Measurements from ENCODE around the gene GPN1.
A peak's percentile ranks its signal among the peaks of the same experiment; 100 is the strongest.

The GPN1 gene

GRCh38 chr2:27628767-27629709 is at the start of gene GPN1, which contains the start of gene CCDC121:
Gene GPN1, plus strand, starts transcription at chr2:27629050. Its CDS starts 9 bp downstream, at chr2:27629059.
Gene CCDC121, minus strand, starts transcription at chr2:27629012. Its CDS starts 1,213 bp downstream, at chr2:27627799.
- Histone ChIP-seq H3K27ac (ENCODE audit: poor library complexity, severe bottlenecking) (peak within 1 kb of the TSS; percentile 95), H3K27me3 (ENCODE audit: insufficient read depth, poor library complexity, severe bottlenecking) (no peaks in the 10 kb centered on the region), H3K4me3 (ENCODE audit: severe bottlenecking) (peak within 1 kb of the TSS; percentile 83), H3K36me3 (ENCODE audit: low read depth) (peaks cover 36% of the 10 kb centered on the region), H3K4me1 (ENCODE audit: insufficient read depth, poor library complexity, severe bottlenecking) (peaks cover 18% of the 10 kb centered on the region), H3K9me3 (ENCODE audit: severe bottlenecking) (no peaks in the 10 kb centered on the region)
- no peak for TF ChIP-seq CTCF (IDR thresholded peaks at IDR 0.05; ENCODE audit: poor library complexity, severe bottlenecking)
- peak; percentile 85 for ATAC-seq (ENCODE audit: low read depth)
- peak; percentile 92 for DNase-seq (ENCODE audit: low spot score)

- H3K9me3 ChIP-seq (ENCODE audit: severe bottlenecking), result no peaks in the 10 kb centered on the region
- H3K27me3 ChIP-seq (ENCODE audit: insufficient read depth, poor library complexity, severe bottlenecking), result no peaks in the 10 kb centered on the region
- no peak overlapping the region for H3K27ac ChIP-seq (ENCODE audit: poor library complexity, severe bottlenecking)
- DNase-seq (ENCODE audit: low spot score), result no peak
- H3K4me1 ChIP-seq (ENCODE audit: insufficient read depth, poor library complexity, severe bottlenecking), result peaks cover 17% of the 10 kb centered on the region
- peaks cover 14% of the 10 kb centered on the region; the same call in 1 of the 2 replicates for H3K36me3 ChIP-seq (ENCODE audit: low read depth)
- H3K4me3 ChIP-seq (ENCODE audit: severe bottlenecking), result no peak overlapping the region
- no peak for ATAC-seq (ENCODE audit: low read depth)
- no peak for TF ChIP-seq CTCF (IDR thresholded peaks at IDR 0.05; ENCODE audit: poor library complexity, severe bottlenecking)
Measured at GRCh38 chr2:27581417-27582128, 47.3 kb upstream of the GPN1 start.

GRCh38 chr2:27582129-27582694 is 46.6 kb upstream of the GPN1 start:
- TF ChIP-seq CTCF (IDR thresholded peaks at IDR 0.05; ENCODE audit: poor library complexity, severe bottlenecking), result no peak

GRCh38 chr2:27582695-27583389 is 46.0 kb upstream of the GPN1 start, which contains the start of gene ZNF512:
Gene ZNF512, plus strand, starts transcription at chr2:27583042. Its CDS starts 71 bp downstream, at chr2:27583113.
- DNase-seq (ENCODE audit: low spot score), result peak; percentile 84
- no peaks in the 10 kb centered on the region for H3K9me3 ChIP-seq (ENCODE audit: severe bottlenecking)
- H3K36me3 ChIP-seq (ENCODE audit: low read depth), result peaks cover 14% of the 10 kb centered on the region; the same call in 1 of the 2 replicates
- no peaks in the 10 kb centered on the region for H3K27me3 ChIP-seq (ENCODE audit: insufficient read depth, poor library complexity, severe bottlenecking)
- peak within 1 kb of the TSS; percentile 29 for H3K27ac ChIP-seq (ENCODE audit: poor library complexity, severe bottlenecking)
- peaks cover 17% of the 10 kb centered on the region for H3K4me1 ChIP-seq (ENCODE audit: insufficient read depth, poor library complexity, severe bottlenecking)
- H3K4me3 ChIP-seq (ENCODE audit: severe bottlenecking), result peak within 1 kb of the TSS; percentile 57
- ATAC-seq (ENCODE audit: low read depth), result peak; percentile 97
- no peak for TF ChIP-seq CTCF (IDR thresholded peaks at IDR 0.05; ENCODE audit: poor library complexity, severe bottlenecking)

More at GRCh38 chr2:27582129-27582694, 46.6 kb upstream of the GPN1 start:
- H3K27me3 ChIP-seq (ENCODE audit: insufficient read depth, poor library complexity, severe bottlenecking), result no peaks in the 10 kb centered on the region
- H3K36me3 ChIP-seq (ENCODE audit: low read depth), result peaks cover 14% of the 10 kb centered on the region; the same call in 1 of the 2 replicates
- no peak for ATAC-seq (ENCODE audit: low read depth)
- peak overlapping the region; percentile 29 for H3K27ac ChIP-seq (ENCODE audit: poor library complexity, severe bottlenecking)
- no peak for DNase-seq (ENCODE audit: low spot score)
- H3K4me3 ChIP-seq (ENCODE audit: severe bottlenecking), result peak overlapping the region; percentile 57
- no peaks in the 10 kb centered on the region for H3K9me3 ChIP-seq (ENCODE audit: severe bottlenecking)
- H3K4me1 ChIP-seq (ENCODE audit: insufficient read depth, poor library complexity, severe bottlenecking), result peaks cover 17% of the 10 kb centered on the region
